ENCODE results near the gene CTNNBIP1. TPM values are rescaled to one million over a fixed set of nuclear protein-coding genes. Genes with fewer than 3 reads are reported as not detected.

Gene CTNNBIP1
- polyA plus RNA-seq, 3 donors = 26.2 to 26.8 (median 26.3) TPM

- Histone ChIP-seq H3K4me1 (ENCODE audit: control insufficient read depth in 1 of 2, insufficient read depth in 2 of 2, low read length in 2 of 2) (no peaks in the 10 kb centered on the region), H3K4me2 (replicated peaks; ENCODE audit: extremely low read depth, low read length, poor library complexity, severe bottlenecking) (no peak overlapping the region), H4K20me1 (ENCODE audit: insufficient read depth, low read length) (no peaks in the 10 kb centered on the region), H3K9me3 (replicated peaks in 1 of 2; ENCODE audit: control insufficient read depth in 1 of 2, insufficient read depth in 1 of 2, low read length in 2 of 2) (no peaks in the 10 kb centered on the region), H2AFZ (ENCODE audit: insufficient read depth, low read depth, low read length, poor library complexity, severe bottlenecking) (no peak overlapping the region), H3K36me3 (replicated peaks in 1 of 2; ENCODE audit: control insufficient read depth in 1 of 2, insufficient read depth in 2 of 2, low read length in 2 of 2) (peaks cover 34 to 53% of the 10 kb centered on the region in 2 donors), H3K27me3 (ENCODE audit: control insufficient read depth in 2 of 2, insufficient read depth in 2 of 2, low read length in 2 of 2) (no peaks in the 10 kb centered on the region), H3K79me2 (ENCODE audit: insufficient read depth, low read length) (no peaks in the 10 kb centered on the region), H3K4me3 (replicated peaks in 1 of 3; ENCODE audit: low read depth in 2 of 3, low read length in 3 of 3) (no peak overlapping the region), H3K27ac (ENCODE audit: low read depth in 1 of 2, low read length in 2 of 2) (no peak overlapping the region), H3K9ac (ENCODE audit: insufficient read depth, low read length, poor library complexity, severe bottlenecking) (no peak overlapping the region)
- H3K27ac Mint-ChIP-seq = peak overlapping the region in 1 of 7 donors; percentile 35
- no peak for TF ChIP-seq CTCF (IDR thresholded peaks at IDR 0.05)
- H3K36me3 Mint-ChIP-seq = peaks cover 40 to 67% of the 10 kb centered on the region in 2 donors
- whole genome bisulfite sequencing (ENCODE audit: insufficient coverage) = 95% methylated on average over 13 of the region's 15 CpGs
- H3K4me1 Mint-ChIP-seq = peaks cover 2% of the 10 kb centered on the region
- DNase-seq = no peak
- H3K9me3 Mint-ChIP-seq = peaks cover 0 to 2% (median 0%) of the 10 kb centered on the region in 7 donors
- H3K27me3 Mint-ChIP-seq (ENCODE audit: low read depth in 3 of 3) = no peaks in the 10 kb centered on the region
- intact Hi-C loops (cut with micrococcal nuclease) = no loop called here
- no peak overlapping the region for H3K4me3 Mint-ChIP-seq
Observed at GRCh38 chr1:9929431-9930385, 19.6 kb upstream of the CTNNBIP1 start.

- intact Hi-C loops (cut with micrococcal nuclease) = no loop called here
- no peak overlapping the region for H3K9ac ChIP-seq (ENCODE audit: insufficient read depth, low read length, poor library complexity, severe bottlenecking)
- H3K27ac Mint-ChIP-seq = no peak overlapping the region
- peaks cover 22 to 45% of the 10 kb centered on the region in 2 donors for H3K36me3 Mint-ChIP-seq
- no peak overlapping the region for H3K27ac ChIP-seq (ENCODE audit: low read depth in 1 of 2, low read length in 2 of 2)
- no peaks in the 10 kb centered on the region for H3K27me3 ChIP-seq (ENCODE audit: control insufficient read depth in 2 of 2, insufficient read depth in 2 of 2, low read length in 2 of 2)
- no peaks in the 10 kb centered on the region for H3K4me1 ChIP-seq (ENCODE audit: control insufficient read depth in 1 of 2, insufficient read depth in 2 of 2, low read length in 2 of 2)
- H3K9me3 Mint-ChIP-seq = peaks cover 0 to 2% (median 0%) of the 10 kb centered on the region in 7 donors
- H3K9me3 ChIP-seq (replicated peaks in 1 of 2; ENCODE audit: control insufficient read depth in 1 of 2, insufficient read depth in 1 of 2, low read length in 2 of 2) = no peaks in the 10 kb centered on the region
- H3K4me3 Mint-ChIP-seq = no peak overlapping the region
- H3K79me2 ChIP-seq (ENCODE audit: insufficient read depth, low read length) = no peaks in the 10 kb centered on the region
- 76% methylated on average over 4 of the region's 5 CpGs for WGBS (ENCODE audit: insufficient coverage)
- no peaks in the 10 kb centered on the region for H3K27me3 Mint-ChIP-seq (ENCODE audit: low read depth in 3 of 3)
- H3K4me3 ChIP-seq (replicated peaks in 1 of 3; ENCODE audit: low read depth in 2 of 3, low read length in 3 of 3) = no peak overlapping the region
- no peak overlapping the region for H3K4me2 ChIP-seq (replicated peaks; ENCODE audit: extremely low read depth, low read length, poor library complexity, severe bottlenecking)
- H4K20me1 ChIP-seq (ENCODE audit: insufficient read depth, low read length) = no peaks in the 10 kb centered on the region
- peaks cover 22 to 32% of the 10 kb centered on the region in 2 donors for H3K36me3 ChIP-seq (replicated peaks in 1 of 2; ENCODE audit: control insufficient read depth in 1 of 2, insufficient read depth in 2 of 2, low read length in 2 of 2)
- H3K4me1 Mint-ChIP-seq = peaks cover 2% of the 10 kb centered on the region
- no peak for TF ChIP-seq CTCF (IDR thresholded peaks at IDR 0.05)
- no peak for DNase-seq
- H2AFZ ChIP-seq (ENCODE audit: insufficient read depth, low read depth, low read length, poor library complexity, severe bottlenecking) = no peak overlapping the region
Observed at GRCh38 chr1:9927259-9927658, 17.2 kb upstream of the CTNNBIP1 start.

All from CD14-positive monocyte (primary cell).